Measurements from ENCODE around the gene THEMIS.
"Not testable (repeated sequence)": the region's sequence is repeated elsewhere in the genome, so short reads cannot be mapped to it uniquely, and the experiment has no call there.

THEMIS gene

GRCh38 chr6:127900935-127901334 is at the start of gene THEMIS:
Gene THEMIS, minus strand, starts transcription at chr6:127901058. Its CDS starts 126 bp downstream, at chr6:127900932.
- no peak for DNase-seq (ENCODE audit: extremely low read depth in 1 of 2, low read depth in 1 of 2)

GRCh38 chr6:127949251-127949650 is 48.4 kb upstream of the THEMIS start:
- DNase-seq (ENCODE audit: extremely low read depth in 1 of 2, low read depth in 1 of 2) = no peak

- DNase-seq (ENCODE audit: extremely low read depth in 1 of 2, low read depth in 1 of 2) = no peak
Measured at GRCh38 chr6:127946388-127946787, 45.5 kb upstream of the THEMIS start.

GRCh38 chr6:127945434-127946097 is 44.7 kb upstream of the THEMIS start:
- DNase-seq (ENCODE audit: extremely low read depth in 1 of 2, low read depth in 1 of 2) = no peak

- no peak for DNase-seq (ENCODE audit: extremely low read depth in 1 of 2, low read depth in 1 of 2)
Measured at GRCh38 chr6:127941228-127941627, 40.4 kb upstream of the THEMIS start.

GRCh38 chr6:127939442-127940066 is 38.7 kb upstream of the THEMIS start:
- DNase-seq (ENCODE audit: extremely low read depth in 1 of 2, low read depth in 1 of 2) = no peak

- no peak for DNase-seq (ENCODE audit: extremely low read depth in 1 of 2, low read depth in 1 of 2)
Measured at GRCh38 chr6:127938701-127939100, 37.8 kb upstream of the THEMIS start.

GRCh38 chr6:127937747-127938146 is 36.9 kb upstream of the THEMIS start:
- no peak for DNase-seq (ENCODE audit: extremely low read depth in 1 of 2, low read depth in 1 of 2)

- DNase-seq (ENCODE audit: extremely low read depth in 1 of 2, low read depth in 1 of 2) = no peak
Measured at GRCh38 chr6:127937102-127937501, 36.2 kb upstream of the THEMIS start.

- DNase-seq (ENCODE audit: extremely low read depth in 1 of 2, low read depth in 1 of 2) = no peak
Measured at GRCh38 chr6:127934956-127935355, 34.1 kb upstream of the THEMIS start.

GRCh38 chr6:127933852-127934840 is 33.3 kb upstream of the THEMIS start:
- DNase-seq (ENCODE audit: extremely low read depth in 1 of 2, low read depth in 1 of 2) = no peak

- no peak for DNase-seq (ENCODE audit: extremely low read depth in 1 of 2, low read depth in 1 of 2)
Measured at GRCh38 chr6:127933137-127933536, 32.3 kb upstream of the THEMIS start.

- DNase-seq (ENCODE audit: extremely low read depth in 1 of 2, low read depth in 1 of 2) = no peak
Measured at GRCh38 chr6:127932708-127933107, 31.9 kb upstream of the THEMIS start.

- not testable (repeated sequence) for DNase-seq (ENCODE audit: extremely low read depth in 1 of 2, low read depth in 1 of 2)
Measured at GRCh38 chr6:127926441-127926840, 25.6 kb upstream of the THEMIS start.

GRCh38 chr6:127924440-127924839 is 23.6 kb upstream of the THEMIS start:
- no peak for DNase-seq (ENCODE audit: extremely low read depth in 1 of 2, low read depth in 1 of 2)

GRCh38 chr6:127924031-127924430 is 23.2 kb upstream of the THEMIS start:
- DNase-seq (ENCODE audit: extremely low read depth in 1 of 2, low read depth in 1 of 2) = no peak

- DNase-seq (ENCODE audit: extremely low read depth in 1 of 2, low read depth in 1 of 2) = no peak
Measured at GRCh38 chr6:127923135-127923534, 22.3 kb upstream of the THEMIS start.

- no peak for DNase-seq (ENCODE audit: extremely low read depth in 1 of 2, low read depth in 1 of 2)
Measured at GRCh38 chr6:127921982-127922381, 21.1 kb upstream of the THEMIS start.

GRCh38 chr6:127920804-127921203 is 19.9 kb upstream of the THEMIS start:
- no peak for DNase-seq (ENCODE audit: extremely low read depth in 1 of 2, low read depth in 1 of 2)

GRCh38 chr6:127918506-127919427 is 17.9 kb upstream of the THEMIS start:
- no peak for DNase-seq (ENCODE audit: extremely low read depth in 1 of 2, low read depth in 1 of 2)

Data from activated CD8-positive, alpha-beta memory T cell treated with anti-CD3 and anti-CD28 coated beads for 1 hour (primary cell).